Fibroblast of lung (primary cell): ENCODE measurements around the gene PTPRQ. TPM values are rescaled to one million over a fixed set of nuclear protein-coding genes. Genes with fewer than 3 reads are reported as not detected.

Experiments used
- DNase-seq, 2 donors: peaks; one replicate each; pipeline versions ENCODE4 v3.0.0 to v3.0.0-alpha.2; 2010; ENCODE audit warnings: low read depth in 2 of 2
- H2AFZ ChIP-seq: 2 replicates; pipeline ENCODE4 v1.5.1; 2012; ENCODE audit warnings: low read length, control low read depth, inconsistent platforms
- H3K27ac ChIP-seq: 2 replicates; pipeline ENCODE4 v1.5.1; 2011; ENCODE audit warnings: low read length, control low read depth; ENCODE audit not compliant: insufficient read depth
- H3K27me3 ChIP-seq: 2 replicates; pipeline ENCODE4 v1.5.1; 2011; ENCODE audit warnings: mild to moderate bottlenecking, low read length; ENCODE audit not compliant: control insufficient read depth, insufficient read depth
- H3K36me3 ChIP-seq: 2 replicates; pipeline ENCODE4 v1.5.1; 2011; ENCODE audit warnings: low read length; ENCODE audit not compliant: control insufficient read depth, insufficient read depth
- H3K4me1 ChIP-seq: 2 replicates; pipeline ENCODE4 v1.5.1; 2011; ENCODE audit warnings: low read length; ENCODE audit not compliant: control insufficient read depth, insufficient read depth; ENCODE audit errors: extremely low read depth
- H3K4me2 ChIP-seq: 2 replicates; pipeline ENCODE4 v1.5.1; 2011; ENCODE audit warnings: low read length, control low read depth; ENCODE audit not compliant: insufficient read depth; ENCODE audit errors: extremely low read depth
- H3K4me3 ChIP-seq, 4 experiments: fragments of 200-600 bp in 1 of 4; sonication (generic) in 1 of 4; replicated peaks in 1 of 4; 2 replicates each; pipeline ENCODE4 v1.5.1; 2011 to 2016; ENCODE audit warnings: low read length in 4 of 4, low read depth in 3 of 4, mild to moderate bottlenecking in 3 of 4, control low read depth in 2 of 4, inconsistent platforms in 1 of 4, mixed read lengths in 1 of 4; ENCODE audit not compliant: insufficient read depth in 1 of 4; ENCODE audit errors: control extremely low read depth in 1 of 4
- H3K79me2 ChIP-seq: 2 replicates; pipeline ENCODE4 v1.5.1; 2012; ENCODE audit warnings: mild to moderate bottlenecking, low read length, inconsistent platforms; ENCODE audit not compliant: control insufficient read depth, insufficient read depth
- H3K9ac ChIP-seq: 2 replicates; pipeline ENCODE4 v1.5.1; 2011; ENCODE audit warnings: mild to moderate bottlenecking, low read length, control low read depth; ENCODE audit not compliant: insufficient read depth
- H3K9me3 ChIP-seq: 2 replicates; pipeline ENCODE4 v1.5.1; 2012; ENCODE audit warnings: low read depth, low read length; ENCODE audit not compliant: control insufficient read depth, insufficient read depth
- H4K20me1 ChIP-seq: 2 replicates; pipeline ENCODE4 v1.5.1; 2011; ENCODE audit warnings: low read length; ENCODE audit not compliant: control insufficient read depth, insufficient read depth; ENCODE audit errors: extremely low read depth
- EZH2 ChIP-seq: IDR thresholded peaks from 2 replicates; pipeline ENCODE4 v1.5.1; 2012; ENCODE audit warnings: low read length, control low read depth, mild to moderate bottlenecking; ENCODE audit errors: missing control alignments
- polyA plus RNA-seq, 2 donors: library from polyadenylated mRNA; depleted of rRNA in 1 of 2; stranded (reverse) in 1 of 2; unstranded in 1 of 2; fragments of >200 nt; gene quantifications; 2 replicates each; pipeline ENCODE4 v1.2.1, GENCODE V29; 2011 to 2012; ENCODE audit warnings: missing spikeins in 1 of 2
- total RNA-seq: library from RNA; depleted of rRNA; stranded (reverse); fragments of >200 nt; gene quantifications from 2 replicates; pipeline ENCODE4 v1.2.1, GENCODE V29; 2014
- TF ChIP-seq, protein P1 (sequence below), 2 donors: IDR thresholded peaks in 1 of 2; conservative IDR thresholded peaks in 1 of 2; 1 replicate in 1 of 2; 2 replicates in 1 of 2; pipeline ENCODE4 v1.5.1; 2011 to 2012; ENCODE audit warnings: low read length in 2 of 2, control low read depth in 1 of 2, inconsistent platforms in 1 of 2, low read depth in 1 of 2, mild to moderate bottlenecking in 1 of 2

The PTPRQ gene
- total and polyA plus RNA-seq, 2 donors (not counting 1 experiment from before 2014, with no cell fraction given): 1.3 to 7.7 TPM

DNA sequence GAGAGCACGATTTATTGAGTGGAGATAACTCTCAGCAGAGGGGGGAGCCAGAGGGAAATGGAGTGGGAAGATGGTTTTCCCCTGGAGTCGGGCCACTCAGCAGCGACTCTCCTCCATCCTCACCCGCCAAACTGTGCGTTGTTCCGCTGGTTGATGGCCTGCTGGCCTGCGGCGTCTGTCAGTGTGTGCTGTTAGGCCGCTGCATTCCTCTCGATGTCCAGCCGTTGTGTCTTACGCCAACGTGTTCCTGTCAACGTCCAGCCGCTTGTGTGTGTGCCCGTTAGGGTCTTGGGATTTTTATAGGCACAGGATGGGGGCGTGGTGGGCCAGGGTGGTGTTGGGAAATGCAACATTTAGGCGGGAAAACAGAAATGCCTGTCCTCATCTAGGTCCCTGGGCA lies 69.2 kb downstream of the PTPRQ start:
- Histone ChIP-seq H3K79me2 (no peaks in the 10 kb centered on the region), H3K36me3 (no peaks in the 10 kb centered on the region), H3K4me1 (peaks cover 3% of the 10 kb centered on the region), H2AFZ (no peak overlapping the region), H3K4me3 (no peak overlapping the region), H3K27ac (no peak overlapping the region), H3K27me3 (no peaks in the 10 kb centered on the region), H3K9me3 (no peaks in the 10 kb centered on the region), H3K9ac (no peak overlapping the region), H4K20me1 (no peaks in the 10 kb centered on the region), H3K4me2 (no peak overlapping the region)
- no peak for DNase-seq
- no peak for TF ChIP-seq EZH2
- TF ChIP-seq, protein P1, sequence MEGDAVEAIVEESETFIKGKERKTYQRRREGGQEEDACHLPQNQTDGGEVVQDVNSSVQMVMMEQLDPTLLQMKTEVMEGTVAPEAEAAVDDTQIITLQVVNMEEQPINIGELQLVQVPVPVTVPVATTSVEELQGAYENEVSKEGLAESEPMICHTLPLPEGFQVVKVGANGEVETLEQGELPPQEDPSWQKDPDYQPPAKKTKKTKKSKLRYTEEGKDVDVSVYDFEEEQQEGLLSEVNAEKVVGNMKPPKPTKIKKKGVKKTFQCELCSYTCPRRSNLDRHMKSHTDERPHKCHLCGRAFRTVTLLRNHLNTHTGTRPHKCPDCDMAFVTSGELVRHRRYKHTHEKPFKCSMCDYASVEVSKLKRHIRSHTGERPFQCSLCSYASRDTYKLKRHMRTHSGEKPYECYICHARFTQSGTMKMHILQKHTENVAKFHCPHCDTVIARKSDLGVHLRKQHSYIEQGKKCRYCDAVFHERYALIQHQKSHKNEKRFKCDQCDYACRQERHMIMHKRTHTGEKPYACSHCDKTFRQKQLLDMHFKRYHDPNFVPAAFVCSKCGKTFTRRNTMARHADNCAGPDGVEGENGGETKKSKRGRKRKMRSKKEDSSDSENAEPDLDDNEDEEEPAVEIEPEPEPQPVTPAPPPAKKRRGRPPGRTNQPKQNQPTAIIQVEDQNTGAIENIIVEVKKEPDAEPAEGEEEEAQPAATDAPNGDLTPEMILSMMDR (conservative IDR thresholded peaks at IDR 0.05 in 1 of 2, IDR thresholded peaks at IDR 0.05 in 1 of 2; ENCODE audit: low read depth in 1 of 2, low read length in 2 of 2): no peak

DNA sequence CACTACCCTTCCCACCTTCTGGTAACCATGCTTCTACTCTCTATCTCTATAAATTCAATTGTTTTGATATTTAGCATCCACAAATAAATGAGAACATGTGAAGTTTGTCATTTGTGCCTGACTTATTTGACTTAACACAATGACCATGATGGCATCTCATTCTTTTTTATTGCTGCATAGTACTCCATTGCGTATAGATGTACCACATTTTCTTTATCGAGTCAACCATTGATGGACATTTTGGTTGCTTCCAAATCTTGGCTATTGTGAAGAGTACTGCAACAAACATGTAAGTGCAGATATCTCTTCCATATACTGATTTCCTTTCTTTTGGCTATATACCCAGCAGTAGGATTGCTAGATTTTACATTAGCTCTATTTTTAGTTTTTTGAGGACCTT lies 73.6 kb downstream of the PTPRQ start:
- Histone ChIP-seq H3K9ac (no peak overlapping the region), H3K79me2 (no peaks in the 10 kb centered on the region), H3K36me3 (no peaks in the 10 kb centered on the region), H3K4me2 (no peak overlapping the region), H3K27ac (no peak overlapping the region), H3K9me3 (no peaks in the 10 kb centered on the region), H3K27me3 (no peaks in the 10 kb centered on the region), H4K20me1 (no peaks in the 10 kb centered on the region), H3K4me3 (no peak overlapping the region), H3K4me1 (no peaks in the 10 kb centered on the region), H2AFZ (no peak overlapping the region)
- TF ChIP-seq, protein P1 (conservative IDR thresholded peaks at IDR 0.05 in 1 of 2, IDR thresholded peaks at IDR 0.05 in 1 of 2; ENCODE audit: low read depth in 1 of 2, low read length in 2 of 2): no peak
- TF ChIP-seq EZH2: no peak
- no peak for DNase-seq

DNA sequence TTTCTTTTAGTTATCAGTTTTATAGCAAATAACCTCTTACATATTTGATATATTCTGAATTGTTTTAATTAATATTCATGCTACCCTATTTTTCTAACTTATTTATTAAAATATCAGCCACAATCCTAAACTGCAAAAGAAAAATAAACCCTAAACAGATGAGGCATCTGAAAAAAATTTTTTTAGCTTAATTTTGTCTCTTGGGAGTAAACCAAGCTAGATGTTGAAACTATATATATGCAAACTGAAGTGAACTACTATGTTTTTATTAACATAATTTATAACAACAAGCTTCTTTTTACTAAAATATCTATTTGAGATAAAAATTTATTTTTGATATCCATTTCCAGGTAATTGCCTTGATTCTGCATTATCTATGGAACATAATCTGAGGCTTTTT lies 87.6 kb downstream of the PTPRQ start:
- no peak overlapping the region for H2AFZ ChIP-seq
- H3K9me3 ChIP-seq: no peaks in the 10 kb centered on the region
- no peaks in the 10 kb centered on the region for H3K79me2 ChIP-seq
- no peak for TF ChIP-seq EZH2
- TF ChIP-seq, protein P1 (conservative IDR thresholded peaks at IDR 0.05 in 1 of 2, IDR thresholded peaks at IDR 0.05 in 1 of 2; ENCODE audit: low read depth in 1 of 2, low read length in 2 of 2): no peak
- H3K4me3 ChIP-seq: no peak overlapping the region
- no peak overlapping the region for H3K27ac ChIP-seq
- no peaks in the 10 kb centered on the region for H3K4me1 ChIP-seq
- no peak overlapping the region for H3K9ac ChIP-seq
- no peak overlapping the region for H3K4me2 ChIP-seq
- no peaks in the 10 kb centered on the region for H3K27me3 ChIP-seq
- no peaks in the 10 kb centered on the region for H3K36me3 ChIP-seq
- no peaks in the 10 kb centered on the region for H4K20me1 ChIP-seq
- DNase-seq: peak in 1 of 2 donors; percentile 31
